ENCODE data around the gene FERD3L. TPM values are rescaled to one million over a fixed set of nuclear protein-coding genes. Genes with fewer than 3 reads are reported as not detected.

FERD3L gene
- total RNA-seq, 1 experiment from 2014 or later: not detected

- TF ChIP-seq CTCF (conservative IDR thresholded peaks at IDR 0.05): no peak
- Histone ChIP-seq H3K79me1 (ENCODE audit: insufficient read depth, low read depth, low read length, poor library complexity, severe bottlenecking) (no peaks in the 10 kb centered on the region), H3K27me3 (ENCODE audit: insufficient read depth, low read length) (peaks cover 69% of the 10 kb centered on the region), H3K4me2 (ENCODE audit: insufficient read depth, insufficient read length, low read length) (peak overlapping the region; percentile 19), H2AK5ac (ENCODE audit: insufficient read length, low read length) (no peak overlapping the region), H2BK15ac (ENCODE audit: low read depth, low read length) (no peak overlapping the region), H2BK12ac (ENCODE audit: insufficient read length, low read depth, low read length) (no peak overlapping the region), H2AFZ (ENCODE audit: low read length) (no peak overlapping the region), H3K4me1 (ENCODE audit: insufficient read depth, low read length) (peaks cover 7% of the 10 kb centered on the region; the same call in 1 of the 2 replicates), H4K5ac (ENCODE audit: insufficient read length, low read depth, low read length) (no peak overlapping the region), H3K18ac (ENCODE audit: insufficient read length, low read depth, low read length) (no peak overlapping the region), H3K9ac (ENCODE audit: extremely low read depth, insufficient read length, low read length) (no peak overlapping the region), H2BK5ac (ENCODE audit: insufficient read length, low read length) (no peak overlapping the region), H4K8ac (replicated peaks; ENCODE audit: insufficient read length, low read depth, low read length) (no peak overlapping the region), H3K9me3 (ENCODE audit: control insufficient read depth, low read depth, low read length) (no peaks in the 10 kb centered on the region), H4K20me1 (ENCODE audit: control insufficient read depth, insufficient read depth, insufficient read length) (no peaks in the 10 kb centered on the region), H4K91ac (ENCODE audit: insufficient read length, low read depth, low read length) (no peak overlapping the region), H3K4ac (ENCODE audit: low read depth, low read length) (no peak overlapping the region), H3K23me2 (ENCODE audit: insufficient read length, low read depth, low read length, poor library complexity, severe bottlenecking) (peaks cover 25% of the 10 kb centered on the region), H3K23ac (ENCODE audit: insufficient read length, low read depth, low read length) (no peak overlapping the region), H3K56ac (ENCODE audit: insufficient read length, low read depth, low read length) (no peak overlapping the region), H3T11ph (ENCODE audit: low read length) (no peak overlapping the region), H3K79me2 (ENCODE audit: insufficient read depth, low read length) (no peaks in the 10 kb centered on the region), H3K27ac (ENCODE audit: insufficient read length, low read depth, low read length) (no peak overlapping the region), H3K14ac (ENCODE audit: insufficient read depth, low read length) (no peak overlapping the region), H2BK20ac (ENCODE audit: low read depth, low read length, poor library complexity, severe bottlenecking) (no peak overlapping the region), H2BK120ac (ENCODE audit: low read depth, low read length, poor library complexity, severe bottlenecking) (no peak overlapping the region)
- Mint-ChIP-seq H3K27ac (no peak overlapping the region), H3K4me3 (no peak overlapping the region; a peak in 1 of 5 replicates), H3K9me3 (peaks cover 0 to 2% of the 10 kb centered on the region in 2 experiments; a peak in 1 of 5 replicates), H3K4me1 (peaks cover 34 to 50% of the 10 kb centered on the region in 2 experiments), H3K36me3 (ENCODE audit: insufficient read depth in 1 of 3, low read depth in 3 of 3) (no peaks in the 10 kb centered on the region), H3K27me3 (ENCODE audit: low read depth) (peaks cover 95% of the 10 kb centered on the region)
- no CpG with 5 or more reads among the region's 4 CpGs for WGBS (ENCODE audit: extremely low coverage, insufficient read length, low lambda C conversion rate)
- DNase-seq: no peak
These were observed 32.2 kb downstream of the FERD3L start for GRCh38 chr7:19113002-19113350.

Data from H9 (cell line).